GM23248 (cell line): ENCODE measurements around the gene RNF157.

Experiments
- EZH2 ChIP-seq: fragments of 200-600 bp; sonication (generic); IDR thresholded peaks from 2 replicates; pipeline ENCODE4 v1.6.1; 2018; ENCODE audit warnings: antibody characterized with exemption, mild to moderate bottlenecking; ENCODE audit not compliant: insufficient read depth, poor library complexity, severe bottlenecking
- EZH2phosphoT487 ChIP-seq: fragments of 200-600 bp; sonication (generic); IDR thresholded peaks from 2 replicates; pipeline ENCODE4 v1.6.1; 2018; ENCODE audit warnings: antibody characterized with exemption, moderate library complexity, mild to moderate bottlenecking, low read depth; ENCODE audit not compliant: insufficient read depth

- no peak for TF ChIP-seq EZH2
- TF ChIP-seq EZH2phosphoT487, result no peak
Measured at GRCh38 chr17:76154292-76154691, 86.0 kb downstream of the RNF157 start.
